Measurements from ENCODE around the gene SLC25A18. TPM values are rescaled to one million over a fixed set of nuclear protein-coding genes. Genes with fewer than 3 reads are reported as not detected.
"Not testable (repeated sequence)": the region's sequence is repeated elsewhere in the genome, so short reads cannot be mapped to it uniquely, and the experiment has no call there.

SLC25A18 gene
- total RNA-seq, 1 experiment from 2014 or later, result 0.35 TPM

DNA sequence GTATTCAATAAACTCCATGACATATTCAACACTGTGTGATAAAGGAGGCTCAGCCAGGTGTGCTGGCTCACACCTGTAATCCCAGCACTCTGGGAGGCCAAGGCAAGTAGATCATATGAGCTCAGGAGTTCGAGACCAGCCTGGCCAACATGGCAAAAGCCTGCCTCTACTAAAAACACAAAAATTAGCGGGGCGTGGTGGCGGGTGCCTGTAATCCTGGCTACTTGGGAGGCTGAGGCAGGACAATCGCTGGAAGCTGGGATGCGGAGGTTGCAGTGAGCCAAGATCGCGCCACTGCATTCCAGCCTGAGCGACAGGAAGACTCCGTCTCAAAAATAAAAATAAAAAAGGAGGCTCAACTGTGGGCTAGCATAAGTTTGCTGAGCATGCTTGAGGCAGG lies 4.1 kb upstream of the SLC25A18 start:
- TF ChIP-seq, protein P1, sequence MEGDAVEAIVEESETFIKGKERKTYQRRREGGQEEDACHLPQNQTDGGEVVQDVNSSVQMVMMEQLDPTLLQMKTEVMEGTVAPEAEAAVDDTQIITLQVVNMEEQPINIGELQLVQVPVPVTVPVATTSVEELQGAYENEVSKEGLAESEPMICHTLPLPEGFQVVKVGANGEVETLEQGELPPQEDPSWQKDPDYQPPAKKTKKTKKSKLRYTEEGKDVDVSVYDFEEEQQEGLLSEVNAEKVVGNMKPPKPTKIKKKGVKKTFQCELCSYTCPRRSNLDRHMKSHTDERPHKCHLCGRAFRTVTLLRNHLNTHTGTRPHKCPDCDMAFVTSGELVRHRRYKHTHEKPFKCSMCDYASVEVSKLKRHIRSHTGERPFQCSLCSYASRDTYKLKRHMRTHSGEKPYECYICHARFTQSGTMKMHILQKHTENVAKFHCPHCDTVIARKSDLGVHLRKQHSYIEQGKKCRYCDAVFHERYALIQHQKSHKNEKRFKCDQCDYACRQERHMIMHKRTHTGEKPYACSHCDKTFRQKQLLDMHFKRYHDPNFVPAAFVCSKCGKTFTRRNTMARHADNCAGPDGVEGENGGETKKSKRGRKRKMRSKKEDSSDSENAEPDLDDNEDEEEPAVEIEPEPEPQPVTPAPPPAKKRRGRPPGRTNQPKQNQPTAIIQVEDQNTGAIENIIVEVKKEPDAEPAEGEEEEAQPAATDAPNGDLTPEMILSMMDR (IDR thresholded peaks at IDR 0.05; ENCODE audit: unreplicated experiment), result no peak

DNA sequence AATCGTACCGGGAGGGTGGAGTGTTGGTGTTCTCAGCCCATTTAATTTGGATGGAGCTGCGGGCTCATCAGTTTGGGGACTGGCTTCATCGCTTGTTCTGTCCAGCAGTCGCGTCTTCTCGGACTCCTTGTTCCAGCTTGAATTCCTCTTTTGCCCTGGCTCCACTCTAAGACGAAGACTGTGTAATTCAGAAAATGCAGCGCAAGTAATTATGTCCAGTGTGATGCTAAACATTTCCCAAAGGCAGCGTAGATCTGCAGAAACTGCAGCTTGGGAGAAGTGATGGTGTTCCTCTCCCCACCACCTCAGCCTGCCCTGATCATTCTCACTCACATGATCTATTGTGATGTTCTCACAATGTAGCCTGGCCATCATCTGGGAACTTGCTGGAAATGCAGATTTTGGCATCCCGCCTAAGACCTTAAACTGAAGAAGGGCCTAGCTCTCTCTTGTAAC lies 666 bp downstream of the SLC25A18 start:
- H3K27me3 Mint-ChIP-seq (ENCODE audit: insufficient read depth, unreplicated experiment), result no peaks in the 10 kb centered on the region
- no TSS peak for BruUV-seq (replicated peaks)
- peak; percentile 21 for DNase-seq (ENCODE audit: unreplicated experiment)
- intact Hi-C loops (cut with micrococcal nuclease), result no loop called here
- peaks cover 11% of the 10 kb centered on the region for H3K4me1 Mint-ChIP-seq (ENCODE audit: insufficient read depth, unreplicated experiment)
- TF ChIP-seq, protein P1 (IDR thresholded peaks at IDR 0.05; ENCODE audit: unreplicated experiment), result no peak
- POLR2A ChIA-PET, result interaction anchor here (0.6 to 1.2 kb wide), 3 partner anchors 9 to 464 kb away, joined by 3 to 4 read pairs (median 4); no protein-coding TSS in a partner anchor
- CTCF ChIA-PET, result interaction anchor here (0.5 to 1.4 kb wide), 3 partner anchors 10 to 412 kb away, joined by 3 to 5 read pairs (median 4); no protein-coding TSS in a partner anchor
- no peaks in the 10 kb centered on the region for H3K9me3 Mint-ChIP-seq (ENCODE audit: unreplicated experiment)
- no peak overlapping the region for H3K4me3 Mint-ChIP-seq (ENCODE audit: unreplicated experiment)
- H3K36me3 Mint-ChIP-seq (ENCODE audit: insufficient read depth, unreplicated experiment), result no peaks in the 10 kb centered on the region
- no peak overlapping the region for H3K27ac Mint-ChIP-seq (ENCODE audit: low read depth, unreplicated experiment)

More for the DNA sequence above, 4.1 kb upstream of the SLC25A18 start:
- ChIA-PET POLR2A (interaction anchor here (0.7 to 2.0 kb wide), 5 partner anchors 11 to 148 kb away, joined by 3 to 13 read pairs (median 7); partner anchors contain the start of genes ATP6V1E1 and BCL2L13), CTCF (interaction anchor here (0.6 to 3.4 kb wide), 46 partner anchors 7 to 466 kb away, joined by 3 to 33 read pairs (median 5); partner anchors contain the start of gene BCL2L13)
- Mint-ChIP-seq H3K27me3 (ENCODE audit: insufficient read depth, unreplicated experiment) (no peaks in the 10 kb centered on the region), H3K36me3 (ENCODE audit: insufficient read depth, unreplicated experiment) (no peaks in the 10 kb centered on the region), H3K4me3 (ENCODE audit: unreplicated experiment) (no peak overlapping the region), H3K9me3 (ENCODE audit: unreplicated experiment) (no peaks in the 10 kb centered on the region), H3K27ac (ENCODE audit: low read depth, unreplicated experiment) (no peak overlapping the region), H3K4me1 (ENCODE audit: insufficient read depth, unreplicated experiment) (no peaks in the 10 kb centered on the region)
- intact Hi-C loops (cut with micrococcal nuclease), result loop anchor here (5.0 kb wide), 2 partner anchors 148 to 228 kb away; no protein-coding TSS in a partner anchor
- BruUV-seq (replicated peaks), result no TSS peak
- no peak for DNase-seq (ENCODE audit: unreplicated experiment)

DNA sequence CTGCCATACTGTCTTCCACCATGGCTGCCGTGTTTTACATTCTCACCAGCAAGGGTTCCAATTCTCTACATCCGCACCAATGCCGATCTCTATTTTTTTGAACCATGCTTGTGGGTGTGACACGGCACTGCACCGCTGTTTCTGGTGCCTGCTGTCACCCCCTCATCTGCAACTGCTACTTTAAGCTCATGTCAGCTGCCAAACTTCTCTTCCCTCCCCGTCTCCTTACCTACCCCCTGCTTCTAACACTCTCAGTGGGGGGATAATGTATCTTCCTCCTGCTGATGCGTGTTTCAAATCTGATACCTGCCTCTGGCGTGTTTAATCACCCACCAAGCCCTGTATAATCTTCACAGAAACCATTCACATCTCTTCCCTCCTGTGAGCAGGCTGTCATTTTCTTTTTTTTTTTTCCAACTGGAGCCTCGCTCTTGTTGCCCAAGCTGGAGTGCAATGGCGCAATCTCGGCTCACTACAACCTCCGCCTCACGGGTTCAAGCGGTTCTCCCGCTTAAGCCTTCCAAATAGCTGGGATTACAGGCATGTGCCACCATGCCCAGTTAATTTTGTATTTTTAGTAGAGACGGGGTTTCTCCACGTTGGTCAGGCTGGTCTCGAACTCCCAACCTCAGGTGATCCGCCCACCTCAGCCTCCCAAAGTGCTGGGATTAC lies 2.9 kb downstream of the SLC25A18 start:
- intact Hi-C loops (cut with micrococcal nuclease), result not testable (repeated sequence)

DNA sequence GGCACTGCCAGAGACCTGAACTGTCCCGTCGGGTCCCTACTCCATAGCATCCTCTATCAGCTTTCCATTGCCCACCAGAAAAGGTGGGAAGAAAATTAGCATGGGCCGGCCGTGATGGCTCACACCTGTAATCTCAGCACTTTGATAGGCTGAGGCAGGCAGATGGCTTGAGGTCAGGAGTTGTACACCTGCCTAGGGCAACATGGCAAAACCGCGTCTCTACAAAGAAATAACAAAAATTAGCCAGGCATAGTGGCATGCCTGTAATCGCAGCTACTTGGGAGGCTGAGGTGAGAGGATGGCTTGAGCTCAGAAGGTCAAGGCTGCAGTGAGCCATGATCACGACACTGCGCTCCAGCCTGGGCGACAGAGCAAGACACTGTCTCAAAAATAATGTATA lies 3.5 kb downstream of the SLC25A18 start:
- no peaks in the 10 kb centered on the region for H3K27me3 Mint-ChIP-seq (ENCODE audit: insufficient read depth, unreplicated experiment)
- intact Hi-C loops (cut with micrococcal nuclease), result no loop called here
- no TSS peak for BruUV-seq (replicated peaks)
- CTCF ChIA-PET, result interaction anchor here (0.6 to 2.3 kb wide), 3 partner anchors 9 to 72 kb away, joined by 3 to 15 read pairs (median 3); no protein-coding TSS in a partner anchor
- H3K27ac Mint-ChIP-seq (ENCODE audit: low read depth, unreplicated experiment), result no peak overlapping the region
- H3K4me1 Mint-ChIP-seq (ENCODE audit: insufficient read depth, unreplicated experiment), result peaks cover 28% of the 10 kb centered on the region
- no peaks in the 10 kb centered on the region for H3K36me3 Mint-ChIP-seq (ENCODE audit: insufficient read depth, unreplicated experiment)
- POLR2A ChIA-PET, result no interaction called here
- TF ChIP-seq, protein P1 (IDR thresholded peaks at IDR 0.05; ENCODE audit: unreplicated experiment), result no peak
- H3K9me3 Mint-ChIP-seq (ENCODE audit: unreplicated experiment), result no peaks in the 10 kb centered on the region
- DNase-seq (ENCODE audit: unreplicated experiment), result peak; percentile 37
- no peak overlapping the region for H3K4me3 Mint-ChIP-seq (ENCODE audit: unreplicated experiment)

More for the DNA sequence above, 2.9 kb downstream of the SLC25A18 start:
- H3K27me3 Mint-ChIP-seq (ENCODE audit: insufficient read depth, unreplicated experiment); H3K4me3 Mint-ChIP-seq (ENCODE audit: unreplicated experiment); POLR2A ChIA-PET; H3K9me3 Mint-ChIP-seq (ENCODE audit: unreplicated experiment); BruUV-seq (replicated peaks); DNase-seq (ENCODE audit: unreplicated experiment); H3K36me3 Mint-ChIP-seq (ENCODE audit: insufficient read depth, unreplicated experiment): not testable (repeated sequence)
- H3K4me1 Mint-ChIP-seq (ENCODE audit: insufficient read depth, unreplicated experiment), result peaks cover 24% of the 10 kb centered on the region
- peak overlapping the region; percentile 41 for H3K27ac Mint-ChIP-seq (ENCODE audit: low read depth, unreplicated experiment)
- CTCF ChIA-PET, result interaction anchor here (0.6 to 2.3 kb wide), 2 partner anchors 8 to 73 kb away, joined by 3 to 15 read pairs; no protein-coding TSS in a partner anchor
